Activated naive CD4-positive, alpha-beta T cell treated with Interleukin-2 at 50 U/mL for 16 hours (primary cell): ENCODE results near the gene KIF1C.

ENCODE experiments used
- DNase-seq: peaks from one replicate; pipeline ENCODE4 v3.0.0-alpha.2; 2020

The KIF1C gene

DNA sequence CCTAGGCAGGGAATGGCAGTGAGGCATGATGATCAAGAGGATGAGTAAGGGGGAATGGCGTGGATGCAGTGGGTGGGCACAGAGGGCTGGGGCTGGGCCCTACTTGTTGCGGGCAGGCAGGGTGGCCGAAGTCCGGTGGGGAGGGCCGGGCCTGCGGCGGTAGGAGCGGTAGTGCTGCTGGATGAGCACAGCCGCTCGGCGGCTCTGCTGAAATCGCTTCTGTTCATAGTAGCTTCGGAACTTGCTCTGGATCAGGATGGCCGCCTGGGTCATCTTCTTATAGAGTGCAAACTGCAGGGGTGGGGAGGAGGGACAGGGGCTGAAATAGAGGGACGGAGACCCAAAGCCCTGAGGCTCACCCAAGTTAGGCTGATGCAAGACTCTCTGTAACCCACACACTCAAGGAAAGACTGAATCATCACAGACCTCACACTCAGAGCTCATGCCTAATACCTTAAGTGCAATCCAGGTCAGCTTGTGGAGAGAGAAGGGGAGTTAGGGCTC is 28.7 kb upstream of the KIF1C start:
- peak; percentile 60 for DNase-seq

DNA sequence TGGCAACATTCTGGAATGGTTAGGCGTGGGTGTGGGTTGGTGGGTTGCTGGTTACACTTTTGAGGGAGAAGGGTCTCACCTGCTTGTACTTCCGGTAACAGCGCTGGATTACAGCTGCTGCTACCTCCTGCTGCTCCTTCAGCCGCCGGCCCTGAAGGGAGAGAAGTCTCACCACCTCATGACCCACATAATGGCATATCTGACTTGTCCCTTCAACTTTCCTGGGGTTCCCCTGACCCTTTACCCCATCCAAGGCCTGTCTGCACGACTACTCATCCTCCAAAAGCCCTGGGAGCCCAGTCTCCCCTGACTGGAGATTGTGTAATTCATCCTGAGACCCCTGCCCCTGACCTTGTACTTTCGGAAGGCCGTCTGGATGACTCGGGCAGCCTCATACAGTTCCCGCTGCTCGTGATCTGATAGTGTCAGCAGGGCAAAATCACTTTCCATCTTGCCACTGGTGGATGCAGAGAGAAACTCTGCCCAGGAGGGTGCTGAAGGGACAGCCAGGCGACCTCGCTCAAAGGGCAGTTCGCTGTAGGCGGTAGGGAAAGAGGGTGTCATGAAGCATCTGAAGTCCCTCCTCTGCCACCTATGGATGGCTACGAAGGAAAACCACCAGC is 28.1 kb upstream of the KIF1C start:
- DNase-seq = peak; percentile 52

DNA sequence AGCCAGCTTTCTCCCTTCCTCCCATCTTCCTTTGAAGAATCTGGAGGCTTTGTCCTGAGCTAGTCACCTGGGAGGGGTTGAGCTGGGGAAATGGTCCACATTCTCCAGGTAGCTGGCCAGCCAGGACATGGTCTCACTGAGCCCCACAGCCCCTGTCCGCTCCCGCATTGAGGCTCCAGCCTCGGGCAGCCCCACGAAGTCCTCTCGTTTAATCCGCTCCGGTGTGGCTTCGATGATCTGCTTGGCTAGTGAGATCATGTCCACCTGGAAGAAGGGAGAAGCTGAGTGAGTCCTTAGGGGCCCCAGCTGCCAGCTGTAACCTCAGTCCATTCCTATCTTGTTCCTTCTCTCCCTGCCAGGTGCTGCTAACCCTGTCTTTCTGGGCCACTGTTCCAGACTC is 27.5 kb upstream of the KIF1C start:
- DNase-seq = no peak

DNA sequence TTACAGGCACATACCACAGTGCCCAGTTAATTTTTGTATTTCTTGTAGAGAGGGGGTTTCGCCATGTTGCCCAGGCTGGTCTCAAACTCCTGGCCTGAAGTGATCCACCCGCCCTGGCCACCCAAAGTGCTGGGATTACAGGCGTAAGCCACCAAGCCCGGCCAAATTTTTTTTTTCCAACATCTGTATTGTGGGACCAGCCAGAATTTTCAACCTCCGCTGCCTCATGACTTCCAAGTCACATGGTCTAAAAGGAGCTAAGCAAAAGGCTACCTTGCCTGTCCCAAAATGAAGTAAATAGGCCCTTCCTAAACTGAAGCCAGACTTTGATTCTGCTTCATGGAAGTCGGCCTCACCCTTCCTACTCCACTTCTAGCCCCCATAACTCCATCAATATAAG is 25.9 kb upstream of the KIF1C start:
- DNase-seq = no peak

DNA sequence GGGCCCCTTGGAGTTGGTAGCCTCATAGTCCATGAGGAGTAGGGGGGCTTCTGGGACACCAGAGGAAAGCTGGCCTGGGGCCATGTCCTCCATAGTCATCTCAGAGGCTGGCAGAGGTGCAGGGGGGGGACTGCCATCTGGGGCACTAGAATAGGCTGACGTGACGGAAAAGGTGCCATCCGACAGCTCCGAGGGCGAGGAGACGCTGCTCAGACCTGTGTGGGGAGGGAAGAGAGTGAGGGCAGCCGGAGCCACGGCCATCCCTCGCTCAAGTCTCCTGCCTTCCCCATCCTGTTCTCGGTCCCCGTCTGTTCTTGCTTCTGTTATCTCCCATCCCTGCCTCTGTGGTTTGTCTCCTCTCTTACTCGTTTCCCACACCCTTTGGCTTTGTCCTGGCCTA is 25.4 kb upstream of the KIF1C start:
- DNase-seq = no peak

DNA sequence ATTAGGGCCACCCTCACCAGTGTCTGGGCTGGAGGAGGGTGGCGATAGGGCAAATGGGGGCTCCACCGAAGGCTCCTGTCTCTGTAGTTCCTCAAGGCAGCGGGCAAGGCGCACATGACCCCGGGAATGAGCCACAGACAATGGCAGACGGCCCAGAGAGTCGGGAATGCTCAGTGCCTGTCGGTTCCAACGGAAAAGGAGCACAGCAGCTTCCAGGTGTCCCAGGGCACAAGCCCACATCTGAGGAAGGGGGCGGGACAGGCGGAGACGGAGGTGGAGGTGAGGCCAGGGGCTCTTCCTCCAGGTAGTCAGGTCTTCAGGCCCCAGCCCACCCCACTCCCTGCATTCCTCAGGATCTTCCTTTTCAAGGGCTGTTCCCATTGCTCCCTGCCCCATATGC is 25.0 kb upstream of the KIF1C start:
- no peak for DNase-seq

DNA sequence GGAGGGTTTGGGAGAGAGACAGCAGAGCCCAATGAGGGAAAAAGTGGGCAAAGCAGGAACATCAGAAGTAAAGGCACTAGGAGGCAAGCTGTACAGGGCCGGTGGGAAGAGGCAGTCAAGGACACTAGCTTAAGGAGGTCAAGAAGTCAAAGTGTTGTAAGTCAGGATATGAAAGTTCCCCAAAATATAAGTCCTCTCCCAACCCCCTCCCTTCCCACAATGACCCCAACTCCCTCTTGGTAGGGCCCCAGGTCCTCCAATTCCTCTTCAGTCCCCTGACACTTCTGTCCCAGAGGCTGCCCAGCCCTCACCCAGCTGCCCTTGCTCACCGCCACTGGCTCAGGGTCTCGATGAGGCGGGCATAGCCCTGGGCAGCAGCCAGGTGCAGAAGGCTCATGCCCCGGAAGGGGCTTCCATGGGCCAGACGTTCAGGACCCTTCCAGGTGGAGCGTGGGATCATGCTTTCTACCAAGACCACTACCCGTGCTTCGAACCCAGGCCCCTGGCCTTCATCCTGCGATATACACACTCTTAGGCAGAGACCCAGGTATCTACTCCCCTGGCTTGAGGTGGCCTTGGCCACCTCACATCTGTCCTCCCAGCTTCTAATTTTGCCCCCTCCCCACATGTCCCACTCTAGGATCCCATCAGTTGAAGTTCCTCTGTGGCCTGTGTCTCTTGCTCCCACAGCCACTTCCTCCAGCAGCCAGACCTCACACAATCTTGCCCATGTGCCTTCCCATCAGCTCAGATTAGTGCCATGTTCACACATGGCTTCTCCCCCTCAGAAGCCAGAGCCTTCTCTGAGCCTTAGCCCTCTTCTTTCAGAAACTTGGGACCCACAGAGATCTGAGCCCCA is 24.3 kb upstream of the KIF1C start:
- no peak for DNase-seq

DNA sequence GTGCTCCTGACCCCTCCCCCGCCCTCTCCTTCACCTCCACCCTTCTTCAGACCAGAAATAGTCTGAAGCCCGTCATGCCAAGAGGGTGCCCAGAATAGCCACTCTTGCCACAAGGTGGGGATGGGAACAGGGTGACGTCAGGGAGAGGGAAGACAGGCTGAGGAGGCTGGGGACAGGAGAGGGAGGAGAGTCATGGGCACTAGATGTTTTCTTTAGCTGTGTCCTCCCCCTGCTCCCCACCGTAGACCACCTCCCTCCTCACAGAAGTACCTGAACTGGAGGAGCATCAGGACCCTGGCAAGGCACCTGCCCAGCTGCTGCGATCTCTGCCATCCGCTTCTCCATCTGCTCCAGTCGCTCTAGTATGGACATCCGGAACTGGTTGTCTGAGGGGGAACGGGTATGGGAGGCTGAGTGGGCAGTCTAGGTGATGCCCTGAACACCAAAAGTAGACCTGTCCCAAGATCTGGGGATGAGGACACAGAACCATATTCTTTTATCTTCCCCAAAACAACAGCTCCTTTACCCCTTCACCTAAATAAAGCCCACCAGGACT is 23.6 kb upstream of the KIF1C start:
- no peak for DNase-seq

DNA sequence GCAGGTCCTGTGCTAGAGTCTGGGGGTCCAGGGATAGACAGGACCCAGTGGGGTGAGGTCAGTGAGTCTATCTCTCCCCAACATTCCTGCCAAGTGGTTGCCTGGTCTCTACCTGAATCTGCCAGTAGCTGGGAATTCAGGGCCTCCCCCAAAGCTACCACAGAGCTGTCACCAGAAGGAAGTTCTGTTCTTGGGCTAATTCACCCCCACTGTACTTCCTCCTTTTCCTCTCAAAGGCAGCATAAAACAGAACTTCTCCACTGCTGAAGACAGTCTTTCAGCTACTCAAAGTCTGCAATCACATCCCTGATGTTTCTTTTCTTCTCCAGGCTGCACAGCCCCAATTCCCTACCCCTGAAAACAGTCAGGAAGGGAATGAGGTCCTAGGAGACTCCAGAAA is 19.0 kb upstream of the KIF1C start:
- no peak for DNase-seq

DNA sequence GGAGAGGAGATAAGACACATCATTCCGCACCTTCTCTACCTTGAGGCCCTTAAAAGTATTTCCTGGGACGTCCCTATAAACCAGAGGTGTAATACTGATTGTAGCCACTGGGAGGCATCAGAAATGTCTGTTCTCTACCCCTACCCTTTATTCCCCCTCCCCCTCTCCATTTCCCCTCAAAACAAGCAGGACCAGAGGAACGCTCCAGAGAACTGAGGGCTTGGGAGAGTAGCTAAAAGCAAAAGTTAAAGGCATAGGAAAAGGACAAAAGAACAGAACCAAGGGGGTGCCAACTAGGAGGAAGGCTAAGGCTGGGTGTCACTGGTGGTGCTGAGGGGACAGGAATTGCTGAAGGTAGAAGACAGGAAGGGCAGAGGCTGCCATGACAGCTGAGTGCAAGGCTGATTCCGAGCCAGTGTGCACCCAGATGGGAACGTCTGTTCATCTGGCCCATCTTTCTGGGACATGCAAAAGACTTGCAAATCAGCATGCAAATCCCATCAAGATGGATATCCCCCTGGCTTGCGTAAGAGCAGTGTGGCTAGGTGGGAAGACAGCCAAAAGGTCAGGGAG is 17.0 kb upstream of the KIF1C start:
- peak; percentile 9 for DNase-seq

DNA sequence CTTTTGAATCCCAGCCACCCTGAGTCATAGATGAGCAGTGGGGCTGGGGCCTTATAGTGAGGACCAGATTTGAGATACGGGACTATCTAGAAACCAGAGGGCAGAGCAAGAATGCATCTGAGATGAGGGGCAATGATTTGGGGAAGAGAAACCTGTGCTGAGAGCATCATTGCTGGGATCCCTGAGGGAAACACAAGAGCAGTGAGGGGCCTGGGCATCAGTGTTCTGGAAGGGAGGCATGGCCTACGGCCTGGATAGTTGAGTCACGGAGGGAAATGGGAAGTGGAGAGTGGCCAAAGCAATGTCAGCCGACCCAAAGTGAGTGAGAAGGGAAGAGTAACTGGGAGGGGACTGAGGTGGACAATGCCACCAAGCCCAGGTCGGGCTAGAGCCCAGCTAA is 15.4 kb upstream of the KIF1C start:
- DNase-seq = no peak

DNA sequence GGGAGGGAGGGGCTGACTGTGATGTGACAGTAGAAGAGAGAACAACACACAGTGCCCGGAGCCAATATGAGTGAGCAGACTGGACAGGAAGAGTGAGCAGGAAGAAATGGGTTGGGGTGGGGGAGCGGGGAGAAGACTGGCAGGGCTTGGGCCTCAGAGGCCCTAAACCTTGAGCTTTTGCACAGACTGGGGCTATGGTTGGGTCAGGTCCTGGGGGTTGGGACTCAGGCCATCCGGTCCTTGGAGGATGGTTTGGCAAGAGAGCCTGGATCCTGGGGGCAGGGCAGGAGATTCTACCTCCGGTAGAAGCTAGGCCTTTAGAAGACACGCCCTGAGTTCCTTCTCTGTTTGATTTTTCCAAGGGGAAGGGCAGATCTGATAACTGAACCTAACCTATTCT is 11.3 kb upstream of the KIF1C start:
- DNase-seq = no peak

DNA sequence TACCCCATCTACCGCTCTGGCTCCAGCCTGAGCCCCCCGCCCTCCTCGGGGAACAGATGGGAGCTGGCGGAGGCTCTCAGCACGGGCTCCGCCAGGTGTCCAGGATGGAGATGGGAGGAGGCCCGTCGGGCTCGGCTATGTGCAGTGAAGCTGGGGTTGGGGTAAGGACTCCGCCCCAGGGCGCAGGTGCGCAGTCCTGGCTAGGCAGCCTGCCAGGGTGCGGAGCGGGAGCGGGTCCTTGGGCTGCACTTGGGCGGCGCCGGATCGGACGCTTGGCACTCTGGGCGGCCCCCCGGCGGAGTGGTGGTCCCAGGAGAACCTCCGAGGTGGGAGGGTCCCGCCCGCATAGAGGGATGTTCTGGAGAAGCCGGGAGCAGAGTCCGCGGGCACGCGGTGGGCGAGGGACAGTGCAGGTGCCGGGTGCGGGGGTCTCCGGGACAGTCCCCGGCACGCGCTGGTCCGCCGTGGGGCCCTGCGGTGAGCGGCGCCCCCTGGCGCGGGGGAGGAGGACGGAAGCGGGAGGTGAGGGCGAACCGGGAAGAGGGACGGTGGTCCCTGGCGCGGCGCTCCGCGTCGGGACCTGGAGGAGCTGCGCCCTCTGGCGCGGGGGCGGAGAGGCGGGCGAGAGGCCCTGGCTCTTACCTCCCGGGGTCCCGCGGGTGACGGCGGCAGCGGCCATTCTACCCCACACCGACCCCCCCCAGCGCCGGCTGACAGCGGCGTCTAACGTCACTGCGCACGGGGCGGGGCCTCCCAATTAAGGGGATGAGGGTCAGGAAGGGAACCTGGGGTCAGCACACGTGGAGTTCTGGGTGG is 10.6 kb upstream of the KIF1C start, which contains the start of gene CAMTA2:
CAMTA2 (minus strand) TSS at position 725 of the 816 bp plus-strand sequence. CDS start 1,453 bp downstream, outside the sequence.
- DNase-seq = peak; percentile 89

DNA sequence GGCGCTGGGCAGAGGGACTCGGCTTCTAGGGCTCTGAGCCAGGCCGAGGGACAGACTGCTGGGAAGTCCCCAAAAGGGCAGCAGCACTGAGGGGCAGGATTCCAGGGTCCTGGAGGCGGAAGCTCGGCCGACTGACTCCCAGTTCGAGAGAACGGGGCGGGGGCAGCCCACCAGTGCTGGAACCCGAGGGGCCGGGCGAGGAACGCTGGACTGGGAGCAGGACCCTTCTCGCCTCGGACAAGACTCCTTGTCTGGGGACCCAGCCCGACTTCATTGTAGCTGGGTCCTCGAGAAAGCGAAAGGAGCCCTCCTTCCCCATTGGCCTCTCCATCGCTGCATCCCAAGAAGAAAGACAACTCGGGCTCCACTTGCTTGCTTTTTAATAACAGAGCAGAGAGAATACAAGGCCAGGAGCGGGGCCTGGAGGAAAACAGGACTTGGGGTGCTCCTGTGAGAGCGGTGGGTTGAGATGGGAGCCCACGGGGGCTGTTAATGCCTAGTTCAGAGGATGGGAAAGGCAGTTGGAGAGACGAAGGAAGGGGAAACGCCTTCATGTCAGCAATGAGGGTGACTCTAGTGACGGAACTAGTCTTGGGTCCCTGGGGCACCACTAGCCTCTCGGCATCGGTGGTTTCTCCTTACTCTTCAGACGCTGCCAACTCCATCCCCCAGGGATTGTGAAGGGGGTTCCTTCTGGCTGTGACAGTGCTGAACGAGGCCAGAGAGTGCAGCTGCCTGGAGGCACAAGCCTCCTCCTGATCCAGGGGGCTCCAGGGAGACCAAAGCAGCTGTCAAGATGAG is 9.8 kb upstream of the KIF1C start:
- no peak for DNase-seq

DNA sequence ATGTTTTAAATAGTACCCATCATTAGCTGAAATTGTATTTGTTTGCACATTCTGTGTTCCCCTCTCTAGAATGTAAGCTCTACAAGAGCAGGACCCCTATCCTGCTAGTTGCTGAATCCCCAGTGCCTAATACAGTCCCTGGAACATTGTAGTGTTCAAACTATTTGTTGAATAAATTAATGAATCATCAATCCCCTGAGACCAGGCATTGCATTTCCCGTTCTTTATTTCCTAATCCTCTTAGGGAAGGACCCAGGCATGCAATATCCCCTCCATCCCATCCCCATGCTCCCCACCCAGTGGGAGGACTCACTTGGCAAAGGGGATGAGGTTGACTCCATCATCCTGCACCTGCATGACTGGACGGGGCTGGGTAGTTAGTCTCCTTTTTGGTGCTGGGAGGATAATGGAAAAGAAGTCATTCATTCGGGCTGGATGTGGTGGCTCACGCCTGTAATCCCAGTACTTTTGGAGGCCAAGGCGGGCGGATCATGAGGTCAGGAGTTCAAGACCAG is 3.6 kb upstream of the KIF1C start:
- DNase-seq = no peak

DNA sequence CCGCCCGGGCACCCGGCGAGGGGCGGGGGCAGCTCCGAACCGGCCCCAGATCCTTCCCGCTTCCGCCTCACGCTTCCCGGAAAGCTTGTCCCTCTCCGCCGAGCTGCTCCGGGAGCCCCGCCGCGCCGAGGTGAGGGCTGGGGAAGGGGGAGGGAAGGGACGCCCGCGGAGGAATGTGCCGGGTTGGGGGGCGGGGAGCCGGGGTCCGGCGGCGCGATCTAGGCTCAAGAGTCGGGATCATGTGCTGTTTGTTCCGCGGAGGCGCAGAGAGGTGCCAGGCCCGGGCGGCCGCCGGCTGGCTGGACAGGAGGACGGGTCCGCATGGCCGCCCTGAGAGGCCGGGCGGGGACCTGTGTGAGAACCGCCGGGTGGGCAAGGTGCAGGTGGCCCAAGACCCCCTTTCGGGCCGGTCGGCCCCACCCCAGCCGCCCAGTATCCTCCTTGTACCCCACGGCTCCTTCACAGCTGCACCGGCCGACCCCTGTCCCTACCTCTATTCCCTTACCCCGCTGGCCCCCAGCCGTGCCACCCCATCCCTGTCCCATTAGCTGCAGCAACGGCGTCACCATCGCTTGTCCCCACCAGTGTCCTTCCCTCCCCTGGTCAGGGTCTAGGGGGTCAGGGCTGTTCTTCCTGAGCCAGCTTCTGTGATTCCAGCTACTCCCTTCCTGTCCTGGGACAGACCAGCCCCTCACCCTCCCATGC is 429 bp downstream of the KIF1C start:
- DNase-seq = no peak

DNA sequence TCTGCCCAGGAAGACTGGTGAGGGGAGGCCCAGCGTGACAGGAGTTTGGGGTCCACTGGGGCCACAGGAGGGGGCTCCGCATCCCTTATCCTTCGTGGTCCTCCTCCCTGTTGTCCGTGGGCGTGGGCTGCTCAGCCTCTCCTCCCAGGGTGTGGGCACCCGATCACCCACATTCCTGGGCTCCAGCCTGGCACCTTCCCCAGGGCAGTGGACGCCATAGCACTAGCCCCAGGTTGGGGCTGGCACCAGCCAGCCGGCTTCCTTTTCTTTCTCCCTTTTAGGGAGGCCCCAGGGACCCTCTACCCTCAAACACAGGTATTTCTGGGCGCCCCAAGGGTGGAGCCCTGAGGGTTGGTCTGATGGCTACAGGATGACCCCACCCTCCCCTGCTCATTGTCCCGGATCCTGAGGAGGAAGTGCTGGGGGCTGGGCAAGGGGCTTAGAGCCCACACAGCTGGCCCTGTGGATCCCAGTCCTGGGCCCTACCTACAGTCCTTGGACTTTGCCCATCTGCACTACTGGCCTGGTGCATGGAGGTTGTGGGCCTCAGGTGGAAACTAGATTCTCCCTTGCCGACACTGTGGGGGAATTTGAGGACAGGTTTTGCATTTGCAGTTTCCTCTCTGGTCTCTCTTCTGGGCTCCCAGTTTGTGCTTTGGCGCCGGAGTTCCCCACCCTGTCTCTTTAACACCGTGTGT is 1.1 kb downstream of the KIF1C start:
- DNase-seq = no peak

DNA sequence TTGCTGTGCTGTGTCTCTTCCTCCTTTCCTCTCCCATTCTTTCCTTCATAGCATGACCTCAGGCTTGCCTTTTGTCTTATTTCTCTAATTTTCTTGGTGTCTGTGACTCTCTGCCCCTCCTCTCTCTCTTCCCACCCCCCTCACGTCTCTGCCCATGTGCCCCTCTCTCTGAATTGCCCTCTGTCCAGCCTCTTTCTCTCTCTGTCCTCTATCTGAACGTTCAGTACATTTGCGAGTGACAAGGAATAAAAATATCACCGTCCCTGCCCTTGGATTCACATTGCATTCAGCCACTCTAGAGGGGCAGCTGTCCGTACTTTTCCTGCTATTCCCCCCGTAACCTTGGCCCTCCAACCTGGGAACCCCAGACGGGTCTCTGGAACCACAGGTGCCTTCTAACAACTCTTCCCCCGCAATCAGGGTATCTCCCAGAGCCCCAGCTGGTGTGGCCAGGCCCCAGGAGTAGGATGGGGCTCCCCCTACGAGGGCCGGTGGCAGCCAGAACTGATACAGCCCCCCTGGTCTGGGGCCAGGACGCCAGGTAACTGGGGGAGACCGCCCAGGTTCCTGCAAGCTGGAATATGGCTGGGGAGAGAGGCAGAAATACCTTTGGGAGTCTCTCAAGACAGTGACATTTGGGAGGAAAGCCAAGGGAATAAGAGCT is 1.8 kb downstream of the KIF1C start:
- no peak for DNase-seq

DNA sequence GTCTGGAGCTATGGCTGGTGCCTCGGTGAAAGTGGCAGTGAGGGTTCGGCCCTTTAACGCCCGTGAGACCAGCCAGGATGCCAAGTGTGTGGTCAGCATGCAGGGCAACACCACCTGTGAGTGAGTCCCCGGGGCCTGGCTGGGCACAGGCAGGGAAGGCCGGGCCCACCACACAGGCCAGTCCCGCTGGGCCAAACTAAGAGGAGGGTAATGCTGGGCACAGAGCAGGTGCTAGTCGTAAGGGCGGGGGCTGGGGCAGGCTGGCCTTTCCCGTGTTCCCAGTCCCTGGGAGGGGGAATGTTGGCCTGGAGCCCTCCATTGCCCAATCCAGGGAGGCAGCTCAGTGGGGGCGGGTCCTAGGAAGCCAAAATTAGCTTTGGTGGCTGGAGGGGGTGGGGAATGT is 2.5 kb downstream of the KIF1C start:
- DNase-seq = no peak
